HG02970 (cell line): Measurements from ENCODE around the gene PSMB7.

ENCODE experiments used
- ATAC-seq: cut with Tn5 transposase; IDR thresholded peaks from one replicate; pipeline ENCODE4 v1.9.1; 2021; ENCODE audit warnings: mild to moderate bottlenecking, moderate library complexity, moderate number of reproducible peaks; ENCODE audit not compliant: unreplicated experiment, low FRiP score

PSMB7 gene

DNA sequence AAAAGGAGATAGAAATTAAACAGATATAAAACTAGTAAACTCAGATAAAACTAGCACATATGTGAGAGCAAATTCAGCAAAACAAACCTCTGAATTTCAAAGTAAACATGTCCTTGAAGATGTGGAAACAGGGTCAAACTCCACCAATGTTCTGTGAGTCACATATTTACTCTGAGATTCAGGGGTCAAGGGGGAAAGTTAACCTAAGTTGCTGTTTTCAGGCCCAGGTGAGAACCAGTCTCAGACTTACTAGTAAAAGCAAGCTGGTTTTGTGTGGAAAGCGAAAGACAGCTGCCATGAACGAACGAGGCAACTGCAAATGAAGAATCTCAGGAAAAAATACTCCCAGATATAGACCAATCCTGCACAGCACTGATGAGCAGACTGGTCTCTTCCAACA lies 29.0 kb downstream of the PSMB7 start:
- ATAC-seq: no peak

DNA sequence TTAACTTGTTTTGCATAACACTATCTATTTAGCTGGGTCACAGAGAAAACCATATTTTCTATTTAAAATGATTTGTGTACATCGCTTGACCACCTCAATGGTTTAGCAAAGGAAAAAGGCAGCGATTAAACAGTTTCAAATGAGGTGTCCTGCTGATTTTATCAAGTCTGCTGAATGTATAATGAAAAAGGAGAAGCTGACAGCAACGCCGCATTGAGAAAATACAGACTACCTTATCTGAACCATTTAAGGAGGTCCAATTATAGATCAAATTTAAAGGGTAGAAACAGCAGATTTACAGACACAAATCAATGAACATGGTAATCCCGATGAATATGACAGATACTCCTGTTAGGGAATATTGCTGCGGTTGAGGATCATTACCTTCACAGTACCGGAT lies 29.6 kb downstream of the PSMB7 start:
- no peak for ATAC-seq

DNA sequence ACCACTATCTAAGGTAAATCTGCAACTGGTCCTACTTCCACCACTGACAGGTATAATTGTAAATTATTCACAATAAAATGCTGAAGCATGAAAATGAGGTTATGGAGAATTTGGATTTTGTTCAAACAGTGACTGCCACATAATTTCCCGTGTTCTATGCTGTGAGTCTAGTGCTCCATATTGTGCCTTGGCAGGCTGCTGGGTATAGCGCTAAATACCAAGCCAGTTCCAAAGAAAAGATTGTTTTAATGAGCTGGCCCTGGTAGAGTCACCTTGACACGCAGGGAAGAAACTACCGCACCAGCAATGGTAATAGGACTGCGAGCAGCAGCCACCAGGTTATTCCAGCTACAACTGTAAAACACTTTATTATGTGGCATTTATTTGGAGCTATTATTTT lies 30.4 kb downstream of the PSMB7 start:
- no peak for ATAC-seq

DNA sequence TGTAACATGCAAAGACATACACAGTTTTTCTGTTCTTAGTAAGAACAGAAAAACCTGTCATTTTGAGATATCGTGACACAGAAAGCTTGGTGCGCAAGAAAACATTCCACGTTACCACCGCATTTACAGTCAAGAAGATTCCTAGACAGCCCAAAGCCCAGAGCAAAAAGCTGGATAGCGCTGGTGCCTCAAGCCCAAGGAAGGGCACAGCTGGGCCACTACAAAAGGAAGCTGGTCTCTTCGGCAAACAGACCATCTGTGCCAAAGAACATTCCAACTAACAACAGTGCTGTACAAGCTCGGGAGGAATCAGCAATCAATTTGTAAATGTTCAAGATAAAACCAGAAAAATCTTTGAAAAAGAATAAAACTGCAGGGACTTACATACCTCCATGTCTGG lies 31.0 kb downstream of the PSMB7 start:
- ATAC-seq: no peak

DNA sequence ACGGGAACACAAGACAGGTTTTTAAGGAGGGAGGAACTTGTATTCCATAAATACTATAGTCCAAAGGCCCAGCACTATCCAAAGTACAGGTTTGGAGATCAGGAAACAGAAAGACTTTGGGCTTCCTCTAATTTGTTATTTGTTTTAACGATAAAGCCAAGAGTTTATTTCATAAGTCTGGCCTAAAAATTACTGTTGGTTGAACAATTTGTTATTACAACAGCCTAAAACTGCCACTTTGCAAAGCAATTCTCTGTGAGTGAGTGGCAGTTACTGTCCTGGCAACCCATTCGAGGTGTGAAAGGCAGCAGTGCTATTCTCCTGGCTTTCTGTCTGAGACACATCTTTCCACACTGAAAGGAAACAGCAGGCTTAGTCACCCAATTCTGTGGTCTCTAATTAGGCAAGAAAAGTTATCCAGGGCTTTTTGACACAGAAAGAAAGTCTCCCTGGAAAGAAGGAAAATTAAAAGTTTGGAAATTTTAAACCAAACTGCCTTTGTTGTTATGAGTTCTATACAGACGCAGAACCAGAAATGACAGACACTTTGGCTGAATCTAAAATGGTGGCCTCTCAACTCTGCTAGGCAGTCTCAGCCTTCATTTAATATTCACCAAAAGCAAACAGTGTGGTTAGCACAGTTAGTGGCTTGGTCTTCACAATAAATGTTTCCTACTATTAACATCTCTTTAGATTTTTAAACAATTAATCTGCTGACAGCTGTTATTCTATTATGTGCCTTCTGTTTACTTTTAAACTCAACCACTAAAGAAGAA lies 33.9 kb downstream of the PSMB7 start:
- no peak for ATAC-seq

DNA sequence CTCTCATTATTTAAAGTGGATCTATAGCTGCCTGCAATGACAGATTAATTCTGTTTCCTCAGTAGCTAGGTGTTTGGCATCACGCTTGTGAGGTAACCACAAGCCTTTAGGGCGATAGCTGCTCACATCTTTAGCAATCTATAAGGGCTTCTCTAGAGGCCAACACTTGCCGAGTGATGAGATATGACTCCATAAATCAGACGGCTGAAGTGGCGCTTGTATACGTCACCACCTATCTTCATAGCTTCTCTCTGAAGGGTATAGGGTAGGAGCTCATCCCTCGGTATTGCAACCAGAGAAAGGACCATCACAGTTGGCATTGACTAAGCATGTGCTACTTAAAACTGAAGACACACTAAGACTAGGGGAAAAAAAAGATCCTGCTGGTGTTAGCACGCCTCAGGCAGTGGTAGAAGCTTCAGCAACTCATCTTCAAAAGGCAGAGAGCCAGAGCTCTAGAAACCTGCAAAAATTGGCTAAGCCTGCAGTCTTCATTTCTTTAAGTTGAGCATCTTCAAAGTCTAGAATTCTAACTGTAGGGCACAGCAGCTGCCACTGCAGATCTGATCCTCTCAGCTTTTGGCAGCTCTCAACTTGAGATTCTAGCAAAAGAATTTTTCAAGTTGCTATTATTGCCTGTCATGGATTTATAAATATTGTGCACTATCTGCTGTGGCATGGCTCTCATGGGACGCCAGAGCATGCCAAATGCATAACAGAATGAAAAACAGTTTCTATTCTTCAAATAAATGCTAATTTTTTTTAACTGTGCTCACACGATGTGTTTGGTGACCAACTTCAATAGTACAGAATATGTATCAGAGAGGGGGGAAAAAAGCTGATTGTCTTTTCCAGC lies 37.5 kb downstream of the PSMB7 start:
- no peak for ATAC-seq

DNA sequence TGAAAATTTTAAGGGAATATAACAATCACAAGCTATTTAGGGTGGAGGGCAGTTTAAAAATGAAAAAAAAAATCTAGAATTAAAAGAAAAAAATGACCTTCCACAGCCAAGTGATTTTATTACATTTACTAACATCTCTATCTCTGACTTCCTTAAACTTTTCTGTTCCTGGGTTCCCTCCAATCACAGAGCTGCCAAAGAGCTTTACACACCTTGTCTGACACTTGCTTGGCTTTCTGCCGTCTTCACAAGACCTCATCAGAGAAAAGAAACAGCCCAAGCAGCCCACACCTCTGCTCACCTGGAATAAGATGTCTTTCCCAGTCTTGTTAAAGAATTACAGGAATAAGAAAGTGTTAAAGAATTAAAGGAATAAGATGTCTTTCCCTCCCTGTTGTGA lies 38.9 kb downstream of the PSMB7 start:
- no peak for ATAC-seq

DNA sequence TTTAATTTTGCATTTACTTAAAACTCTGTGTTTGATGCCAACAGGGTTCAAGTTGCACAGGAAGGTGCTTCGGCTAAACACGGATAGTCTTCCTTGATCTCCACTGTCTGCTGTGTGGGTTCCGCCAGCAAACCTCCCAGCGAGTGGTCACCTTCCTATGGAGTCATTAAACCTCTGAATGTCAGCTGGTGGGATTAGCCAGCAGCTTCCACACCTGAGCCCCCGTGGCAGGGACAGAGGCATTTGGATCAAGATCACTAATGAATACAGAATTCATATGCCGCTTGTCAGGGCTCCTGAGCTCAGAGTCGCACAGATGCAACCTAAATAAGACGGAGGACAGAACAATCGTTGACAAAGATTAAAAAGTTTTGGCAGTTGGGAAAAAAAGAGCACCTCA lies 39.5 kb downstream of the PSMB7 start:
- no peak for ATAC-seq

DNA sequence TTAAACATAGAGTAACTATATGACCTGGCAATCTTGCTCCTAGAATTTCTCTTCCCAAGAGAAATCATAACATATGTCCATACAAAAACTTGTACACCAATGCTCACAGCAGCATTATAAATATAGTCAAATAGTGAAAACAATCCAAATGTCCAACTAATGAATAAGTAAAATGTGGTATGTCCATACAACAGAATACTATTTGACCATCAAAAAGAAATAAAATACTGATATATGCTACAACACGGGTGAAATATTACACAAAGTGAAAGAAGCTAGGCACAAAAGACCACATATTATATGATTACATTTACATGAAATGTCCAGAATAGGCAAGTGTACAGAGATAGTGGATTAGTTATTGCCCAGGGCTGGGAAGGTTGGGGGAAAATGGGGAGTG lies 41.4 kb downstream of the PSMB7 start:
- ATAC-seq: no peak

DNA sequence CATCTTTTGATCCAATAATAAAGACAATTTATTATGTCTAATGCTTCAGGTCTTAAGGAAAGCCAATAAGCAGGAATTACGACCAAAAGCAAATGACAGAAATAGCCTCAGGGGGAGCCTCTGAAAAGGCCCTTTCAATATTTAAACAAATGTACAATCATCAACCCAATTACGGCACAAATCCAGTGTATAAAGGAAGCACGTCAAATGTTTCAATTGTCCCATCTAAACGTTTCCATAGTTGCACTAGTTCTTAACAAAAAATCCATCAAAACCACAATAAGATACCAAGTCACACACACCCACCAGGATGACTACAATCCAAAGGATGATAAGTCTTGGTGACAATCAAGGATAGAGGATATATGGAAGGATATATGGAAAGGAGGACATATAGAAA lies 41.9 kb downstream of the PSMB7 start:
- no peak for ATAC-seq

DNA sequence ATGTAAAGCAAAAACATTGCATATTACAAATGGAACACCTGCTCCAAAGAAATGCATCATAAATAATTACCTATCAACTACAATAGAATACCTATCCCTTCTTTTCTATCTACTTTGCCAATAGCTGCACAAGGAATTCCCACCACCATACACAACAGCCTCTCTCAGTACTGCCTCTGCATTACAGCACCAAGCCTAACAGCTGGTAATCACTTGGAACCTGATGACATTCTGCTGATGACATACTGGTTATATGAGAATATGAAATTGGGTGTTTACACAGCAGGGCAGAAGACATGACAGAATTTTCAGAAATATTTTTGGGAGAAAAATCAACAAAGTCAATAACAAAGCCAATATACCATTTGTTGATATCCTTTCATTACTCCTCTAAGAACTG lies 43.2 kb downstream of the PSMB7 start:
- no peak for ATAC-seq

DNA sequence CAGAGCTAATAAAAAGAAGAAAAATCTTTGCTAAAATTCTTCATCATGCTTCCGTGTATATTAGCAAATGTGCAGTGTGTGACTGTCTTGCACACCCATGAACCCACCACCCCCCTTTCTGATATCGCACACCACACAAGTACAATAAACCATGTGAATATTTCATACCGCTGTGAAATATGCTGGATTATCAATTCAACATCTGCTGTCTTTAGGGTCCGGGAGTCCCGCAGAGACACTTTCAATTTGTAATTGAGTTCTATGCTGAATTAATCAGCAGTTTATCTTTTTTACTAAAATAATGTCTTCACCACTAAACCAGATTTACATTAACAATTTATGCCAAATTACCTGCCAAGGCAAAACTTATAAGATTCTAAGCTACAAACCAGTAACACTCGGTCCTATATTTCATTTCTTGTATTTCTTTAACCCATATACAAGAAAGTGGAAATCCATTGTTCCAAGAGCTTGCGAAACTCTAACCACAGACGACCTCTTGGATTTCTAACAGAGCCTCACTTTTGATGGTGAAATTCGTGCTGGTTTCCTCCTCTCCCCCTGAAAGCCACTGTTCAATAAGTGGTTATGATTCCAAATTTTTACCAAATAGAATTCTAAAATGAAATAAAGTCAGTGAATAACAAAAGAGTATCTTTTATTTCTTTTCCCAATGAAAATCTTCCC lies 44.2 kb downstream of the PSMB7 start:
- ATAC-seq: no peak

DNA sequence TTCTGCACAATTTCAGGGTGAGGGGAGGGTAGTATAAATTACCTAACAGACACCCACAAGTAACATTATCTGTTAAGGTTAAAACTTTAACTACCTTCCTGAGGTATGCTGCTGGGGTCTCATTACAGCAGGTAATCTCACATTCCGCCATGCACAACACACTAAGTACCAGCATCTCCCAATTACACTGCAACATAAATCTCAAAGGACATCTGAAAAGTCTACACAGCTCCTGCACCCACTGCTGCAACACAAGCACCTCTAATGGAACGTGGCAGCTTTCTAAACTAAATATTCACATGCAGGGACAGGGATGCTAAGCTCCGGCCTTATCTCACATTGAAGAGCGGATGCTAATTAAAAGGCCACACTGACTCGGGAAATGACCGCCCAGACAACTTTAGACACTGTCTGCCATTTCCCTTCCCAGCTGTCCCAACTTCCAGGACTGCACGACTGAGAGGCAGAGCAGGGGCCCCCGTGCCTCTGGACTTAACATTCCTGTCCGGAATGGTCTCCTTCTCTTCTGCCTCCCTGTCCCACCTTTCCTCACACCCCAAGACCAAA lies 45.9 kb downstream of the PSMB7 start:
- ATAC-seq: no peak

DNA sequence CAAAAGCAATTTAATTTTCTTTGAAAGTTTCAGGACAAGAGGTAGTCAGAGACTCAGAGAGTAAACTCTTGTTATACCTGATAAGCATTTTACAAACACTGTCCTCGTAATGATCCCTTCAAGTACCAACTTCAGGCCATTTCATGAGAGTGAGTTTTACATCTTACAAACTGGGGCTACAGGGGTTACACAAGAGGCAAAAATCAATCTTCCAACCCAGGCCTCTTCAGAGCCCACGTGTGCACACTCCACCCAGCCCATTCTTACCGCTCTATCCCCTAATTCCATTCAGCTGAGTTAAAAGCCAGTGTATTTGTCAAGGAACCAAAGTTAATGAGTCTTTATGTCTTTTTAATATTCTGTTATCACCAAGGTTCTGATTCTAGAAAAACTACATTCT lies 46.5 kb downstream of the PSMB7 start:
- ATAC-seq: no peak

DNA sequence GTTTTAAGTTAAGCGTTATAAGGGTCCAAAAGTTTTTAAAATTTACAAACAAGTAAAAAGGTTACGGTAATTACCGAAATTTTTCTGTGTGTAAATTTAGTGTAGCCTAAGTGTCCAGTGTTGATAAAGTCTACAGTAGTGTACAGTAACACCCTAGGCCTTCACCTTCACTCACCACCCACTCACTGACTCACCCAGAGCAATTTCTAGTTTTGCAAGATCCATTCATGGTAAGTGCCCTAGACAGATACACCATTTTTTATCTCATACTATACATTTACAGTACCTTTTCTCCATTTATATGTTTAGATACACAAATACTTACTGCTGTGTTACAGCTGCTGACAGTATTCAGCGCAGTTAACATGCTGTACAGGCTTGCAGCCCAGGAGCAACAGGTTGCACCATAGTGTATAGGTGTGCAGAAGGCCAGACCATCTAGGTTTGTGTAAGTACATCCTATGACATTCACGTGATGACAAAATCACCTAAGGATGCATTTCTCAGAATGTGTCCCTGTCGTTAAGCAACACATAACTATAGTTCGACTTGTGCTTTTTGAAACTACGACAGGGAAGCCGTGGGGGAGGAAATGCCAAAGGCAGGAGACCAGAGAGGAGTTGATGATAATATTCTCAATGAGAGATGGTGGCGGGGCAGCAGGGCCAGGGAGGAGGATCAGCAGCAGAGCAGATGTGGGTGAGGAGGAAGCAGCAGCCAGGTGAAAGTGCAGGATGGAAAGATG lies 48.6 kb downstream of the PSMB7 start:
- no peak for ATAC-seq

DNA sequence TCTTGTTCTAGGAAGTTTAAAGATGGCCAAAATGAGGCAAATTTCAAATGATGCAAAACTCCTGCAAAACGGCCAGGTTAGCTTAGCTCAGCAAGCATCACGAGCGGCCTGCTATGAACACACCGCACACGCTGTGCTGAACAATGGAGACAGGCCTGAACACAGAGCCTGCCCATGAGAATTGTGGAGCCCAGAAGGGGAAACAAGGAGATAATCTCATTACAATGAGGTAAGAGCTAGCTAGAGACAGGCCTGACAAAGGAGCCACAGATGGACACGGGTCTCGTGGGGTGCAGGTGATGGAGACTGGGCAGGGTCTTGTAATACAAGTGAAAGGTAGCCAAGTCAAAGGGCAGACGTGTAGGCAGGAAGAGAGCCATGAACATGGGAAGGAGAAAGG lies 50.2 kb downstream of the PSMB7 start:
- no peak for ATAC-seq

DNA sequence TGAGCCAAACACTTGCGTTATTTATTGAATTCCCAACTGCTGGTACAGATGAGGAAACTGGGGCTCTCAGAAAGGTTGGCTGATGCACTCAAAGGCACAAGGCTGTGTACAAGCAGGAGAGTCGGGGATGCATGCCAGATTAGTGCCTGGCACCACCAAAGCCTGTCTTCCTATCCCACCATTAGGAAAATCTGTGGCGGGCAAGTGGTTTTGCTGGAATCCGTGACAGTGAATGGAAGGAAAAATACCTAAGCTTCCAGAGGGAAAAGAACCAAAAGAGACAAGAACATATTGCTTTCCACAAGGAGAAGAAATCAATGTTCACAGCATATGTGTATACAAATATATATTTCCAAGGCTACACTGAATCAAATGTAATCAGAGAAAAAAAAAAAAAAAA lies 51.1 kb downstream of the PSMB7 start:
- ATAC-seq: no peak

DNA sequence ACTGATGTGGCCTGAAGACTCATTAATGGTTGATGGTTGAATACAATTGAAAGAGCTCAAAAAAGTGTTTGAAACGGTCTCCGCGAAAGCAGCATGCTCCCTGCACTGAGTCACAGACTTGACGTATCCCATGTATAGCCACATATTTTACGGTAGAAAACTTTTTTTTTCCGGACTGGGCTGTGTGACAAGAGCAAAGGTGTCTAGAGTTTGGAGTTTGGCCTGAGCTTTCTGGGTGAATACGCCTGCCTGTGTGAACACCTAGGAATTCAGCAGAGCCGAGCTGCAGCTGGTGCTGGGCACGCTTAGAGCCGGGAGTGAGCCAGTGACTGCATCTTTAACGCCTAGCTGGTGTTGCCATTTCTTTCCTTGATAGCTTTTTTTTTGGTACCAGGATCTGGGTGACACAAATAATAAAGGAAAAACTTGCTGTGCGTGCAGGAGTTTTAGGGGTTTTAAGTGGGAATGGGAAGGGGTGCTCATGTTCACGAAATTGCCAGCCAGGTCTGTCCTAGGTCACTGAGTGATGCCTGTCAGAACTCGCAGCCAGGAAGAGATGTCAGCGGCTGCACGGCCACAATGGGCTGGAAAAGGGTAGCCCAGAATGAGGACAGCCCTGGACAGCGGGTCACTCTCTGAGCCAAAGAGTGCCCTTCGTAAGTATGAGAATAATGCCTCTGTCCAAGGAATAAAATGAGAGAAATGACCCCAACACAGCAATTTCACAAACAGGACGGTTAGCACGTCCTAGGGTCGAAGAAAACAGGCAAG lies 51.7 kb downstream of the PSMB7 start:
- ATAC-seq: no peak

DNA sequence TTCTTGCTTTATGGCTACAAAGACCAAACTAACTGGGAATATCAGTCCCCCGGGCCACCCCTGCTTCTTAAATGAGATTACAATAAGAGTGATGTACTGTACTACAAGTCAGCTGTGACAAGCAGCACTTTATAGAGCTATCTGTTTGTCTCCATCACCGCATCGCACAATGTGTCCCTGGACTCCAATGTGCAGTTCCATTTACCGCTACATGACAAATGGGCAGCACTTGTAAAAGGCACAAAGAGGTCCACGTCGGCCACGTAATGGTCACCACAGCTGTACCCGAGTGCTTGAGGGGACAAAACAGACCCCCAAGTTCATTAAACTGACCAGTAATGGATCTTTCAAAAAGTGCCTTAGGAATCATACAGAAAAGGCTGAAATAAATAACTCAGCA lies 54.1 kb downstream of the PSMB7 start:
- ATAC-seq: no peak
